Esophagus muscularis mucosa (tissue), 4 donors: ENCODE results near the gene MYO6. TPM values are rescaled to one million over a fixed set of nuclear protein-coding genes. Genes with fewer than 3 reads are reported as not detected.

Source experiments
- DNase-seq: peaks from one replicate; pipeline ENCODE4 v3.0.0-alpha.2; 2017; ENCODE audit errors: extremely low spot score
- H3K27ac ChIP-seq, 4 donors: fragments of 200-600 bp; sonication (generic); replicated peaks in 1 of 4; 1 replicate in 3 of 4; 2 replicates in 1 of 4; pipeline ENCODE4 v1.5.1; 2016 to 2019; ENCODE audit warnings: mild to moderate bottlenecking in 1 of 4
- H3K27me3 ChIP-seq, 4 donors: fragments of 200-600 bp; sonication (generic); one replicate each; pipeline versions ENCODE4 v1.5.1 to v1.6.0; 2016 to 2019
- H3K36me3 ChIP-seq, 4 donors: fragments of 200-600 bp; sonication (generic); one replicate each; pipeline ENCODE4 v1.5.1; 2016 to 2019
- H3K4me1 ChIP-seq, 4 donors: fragments of 200-600 bp; sonication (generic); one replicate each; pipeline ENCODE4 v1.5.1; 2016 to 2019
- H3K4me3 ChIP-seq, 4 donors: fragments of 200-600 bp; sonication (generic); 1 replicate in 2 of 4; 2 replicates in 2 of 4; pipeline ENCODE4 v1.5.1; 2016 to 2019; ENCODE audit warnings: mild to moderate bottlenecking in 4 of 4, moderate library complexity in 1 of 4
- H3K9me3 ChIP-seq, 4 donors: fragments of 200-600 bp; sonication (generic); 1 replicate in 3 of 4; 2 replicates in 1 of 4; pipeline ENCODE4 v1.5.1; 2016 to 2019
- EP300 ChIP-seq: sonication (generic); formaldehyde crosslinking; IDR thresholded peaks from one replicate; pipeline ENCODE4 v1.6.1; 2017; ENCODE audit warnings: antibody characterized with exemption
- POLR2AphosphoS5 ChIP-seq, 2 donors: sonication (generic); formaldehyde crosslinking; IDR thresholded peaks; one replicate each; pipeline ENCODE4 v1.6.1; 2017; ENCODE audit warnings: antibody characterized with exemption in 2 of 2
- intact Hi-C: fragments of 100-400 bp; cut with DNase I; formaldehyde crosslinking; loops from one replicate; pipeline ENCODE4 v1.15.1; 2023
- small RNA-seq, 3 donors: library from RNA; depleted of rRNA; stranded (forward); fragments of <200 nt; gene quantifications; one replicate each; pipeline ENCODE3, GENCODE V24; 2016
- total RNA-seq, 4 donors: library from RNA; depleted of rRNA; stranded (reverse); fragments of >200 nt; gene quantifications; one replicate each; pipeline versions ENCODE4 v1.1.0 to v1.2.1, GENCODE V29; 2016
- TF ChIP-seq, protein P1 (sequence below), 3 experiments: fragments of 200-600 bp in 2 of 3; fragments of 450-650 bp in 1 of 3; sonication (generic) in 2 of 3; IDR thresholded peaks; one replicate each; pipeline ENCODE4 v1.5.1; 2017 to 2019; ENCODE audit warnings: antibody characterized with exemption in 3 of 3, mild to moderate bottlenecking in 2 of 3, moderate library complexity in 1 of 3

The MYO6 gene
- total RNA-seq, 4 donors from 2014 or later, result 9.6 to 14.1 (median 12.3) TPM

- Histone ChIP-seq H3K4me3 (no peak overlapping the region), H3K27me3 (no peaks in the 10 kb centered on the region), H3K4me1 (no peaks in the 10 kb centered on the region), H3K9me3 (no peaks in the 10 kb centered on the region), H3K27ac (no peak overlapping the region), H3K36me3 (no peaks in the 10 kb centered on the region)
- intact Hi-C loops, result no loop called here
- TF ChIP-seq POLR2AphosphoS5 (IDR thresholded peaks at IDR 0.05), result no peak
- TF ChIP-seq, protein P1, sequence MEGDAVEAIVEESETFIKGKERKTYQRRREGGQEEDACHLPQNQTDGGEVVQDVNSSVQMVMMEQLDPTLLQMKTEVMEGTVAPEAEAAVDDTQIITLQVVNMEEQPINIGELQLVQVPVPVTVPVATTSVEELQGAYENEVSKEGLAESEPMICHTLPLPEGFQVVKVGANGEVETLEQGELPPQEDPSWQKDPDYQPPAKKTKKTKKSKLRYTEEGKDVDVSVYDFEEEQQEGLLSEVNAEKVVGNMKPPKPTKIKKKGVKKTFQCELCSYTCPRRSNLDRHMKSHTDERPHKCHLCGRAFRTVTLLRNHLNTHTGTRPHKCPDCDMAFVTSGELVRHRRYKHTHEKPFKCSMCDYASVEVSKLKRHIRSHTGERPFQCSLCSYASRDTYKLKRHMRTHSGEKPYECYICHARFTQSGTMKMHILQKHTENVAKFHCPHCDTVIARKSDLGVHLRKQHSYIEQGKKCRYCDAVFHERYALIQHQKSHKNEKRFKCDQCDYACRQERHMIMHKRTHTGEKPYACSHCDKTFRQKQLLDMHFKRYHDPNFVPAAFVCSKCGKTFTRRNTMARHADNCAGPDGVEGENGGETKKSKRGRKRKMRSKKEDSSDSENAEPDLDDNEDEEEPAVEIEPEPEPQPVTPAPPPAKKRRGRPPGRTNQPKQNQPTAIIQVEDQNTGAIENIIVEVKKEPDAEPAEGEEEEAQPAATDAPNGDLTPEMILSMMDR (IDR thresholded peaks at IDR 0.05), result no peak
- no peak for TF ChIP-seq EP300
- no peak for DNase-seq
These were observed 219.1 kb downstream of the MYO6 start for GRCh38 chr6:75968143-75968542.

Small RNAs within 50 kb of the gene (small RNA-seq; reads per million reads assigned to genes)
- gene RF00019 (0 reads per million in 3 donors), gene RNA5SP209 (0 to 0.74 (median 0) reads per million in 3 donors), gene RNU6-155P (0 reads per million in 3 donors)

Other genes starting within 250 kb of the MYO6 start
- gene SENP6, start 147.4 kb upstream of the MYO6 start, total RNA-seq, result 100 to 1,000 TPM in 3 of 4 donors, 10 to 100 TPM in 1; 91.8 to 145 (median 107) TPM